ENCODE measurements around the gene DDX3Y. TPM values are rescaled to one million over a fixed set of nuclear protein-coding genes. Genes with fewer than 3 reads are reported as not detected.

Gene DDX3Y
- 81.9 and 135 TPM in 2 replicates for total RNA-seq (2014; rRNA removed; shearing (Covaris generic))
- polyA plus RNA-seq (2016; fragmentation: Nextera tagmentation; extraction: Ambion mirVana): 43.8 and 46.4 TPM in 2 replicates

- no peaks in the 10 kb centered on the region for H3K9me3 ChIP-seq (ENCODE audit: low read depth)
- peaks cover 10% of the 10 kb centered on the region; the same call in 1 of the 2 replicates for H3F3A ChIP-seq (ENCODE audit: insufficient read depth)
- H3K4me1 ChIP-seq (ENCODE audit: insufficient read depth): peaks cover 9% of the 10 kb centered on the region
- no peaks in the 10 kb centered on the region for H3K36me3 ChIP-seq (ENCODE audit: low read depth)
- H4K20me1 ChIP-seq (ENCODE audit: insufficient read depth): peaks cover 15% of the 10 kb centered on the region
- peak within 1 kb of the TSS; percentile 84 for H3K4me2 ChIP-seq (ENCODE audit: unreplicated experiment)
- peak within 1 kb of the TSS; percentile 99 for H3K4me3 ChIP-seq
- no peaks in the 10 kb centered on the region for H3K27me3 ChIP-seq (replicated peaks; ENCODE audit: insufficient read depth)
- DNase-seq: peak; percentile 92
- H3K27ac ChIP-seq: peak within 1 kb of the TSS; percentile 100
- in situ Hi-C loops (cut with MboI): loop anchor here (25.0 kb wide), 1 partner anchor 332 kb away; no protein-coding TSS in a partner anchor
- no peaks in the 10 kb centered on the region for H3K9me2 ChIP-seq (ENCODE audit: insufficient read depth)
- peak within 1 kb of the TSS; percentile 98 for H2AFZ ChIP-seq
- no peak for TF ChIP-seq EZH2phosphoT487 (IDR thresholded peaks at IDR 0.05; ENCODE audit: insufficient read depth, low read depth)
- TF ChIP-seq EZH2 (IDR thresholded peaks at IDR 0.05; ENCODE audit: insufficient read depth, poor library complexity, severe bottlenecking): no peak
- H3K9ac ChIP-seq: peak within 1 kb of the TSS; percentile 100
- peaks cover 43% of the 10 kb centered on the region for H3K79me2 ChIP-seq (ENCODE audit: insufficient read depth)
- WGBS, 2 experiments (ENCODE audit: low coverage in 1 of 2, low lambda C conversion rate in 2 of 2, missing lambda C conversion rate in 2 of 2): 1 to 4% methylated on average over 32 to 50 of the region's 54 CpGs
These were observed at the start of gene DDX3Y for GRCh38 chrY:12904618-12905516. Gene DDX3Y, plus strand, starts transcription at chrY:12904868. Its CDS starts 69 bp downstream, at chrY:12904937.

GRCh38 chrY:12855791-12856275 is 48.8 kb upstream of the DDX3Y start:
- H3K4me1 ChIP-seq (ENCODE audit: insufficient read depth): peaks cover 15% of the 10 kb centered on the region
- peak overlapping the region; percentile 45 for H3K27ac ChIP-seq
- no peak overlapping the region for H3K4me2 ChIP-seq (ENCODE audit: unreplicated experiment)
- peaks cover 9% of the 10 kb centered on the region; the same call in 1 of the 2 replicates for H3K36me3 ChIP-seq (ENCODE audit: low read depth)
- H3F3A ChIP-seq (ENCODE audit: insufficient read depth): 0 out of 2 replicates have a peak, but pooled peaks cover 14% of the 10 kb centered on the region
- H3K27me3 ChIP-seq (replicated peaks; ENCODE audit: insufficient read depth): no peaks in the 10 kb centered on the region
- no peaks in the 10 kb centered on the region for H3K9me3 ChIP-seq (ENCODE audit: low read depth)
- H4K20me1 ChIP-seq (ENCODE audit: insufficient read depth): no peaks in the 10 kb centered on the region
- H2AFZ ChIP-seq: no peak overlapping the region
- no peak for TF ChIP-seq EZH2phosphoT487 (IDR thresholded peaks at IDR 0.05; ENCODE audit: insufficient read depth, low read depth)
- TF ChIP-seq EZH2 (IDR thresholded peaks at IDR 0.05; ENCODE audit: insufficient read depth, poor library complexity, severe bottlenecking): no peak
- H3K9ac ChIP-seq: no peak overlapping the region
- in situ Hi-C loops (cut with MboI): no loop called here
- H3K4me3 ChIP-seq: no peak overlapping the region
- no peaks in the 10 kb centered on the region for H3K79me2 ChIP-seq (ENCODE audit: insufficient read depth)
- H3K9me2 ChIP-seq (ENCODE audit: insufficient read depth): no peaks in the 10 kb centered on the region
- peak; percentile 65 for DNase-seq

- H4K20me1 ChIP-seq (ENCODE audit: insufficient read depth): no peaks in the 10 kb centered on the region
- H3K9me2 ChIP-seq (ENCODE audit: insufficient read depth): no peaks in the 10 kb centered on the region
- H3F3A ChIP-seq (ENCODE audit: insufficient read depth): no peaks in the 10 kb centered on the region
- no peaks in the 10 kb centered on the region for H3K9me3 ChIP-seq (ENCODE audit: low read depth)
- TF ChIP-seq EZH2phosphoT487 (IDR thresholded peaks at IDR 0.05; ENCODE audit: insufficient read depth, low read depth) (no peak), EZH2 (IDR thresholded peaks at IDR 0.05; ENCODE audit: insufficient read depth, poor library complexity, severe bottlenecking) (no peak)
- H3K27me3 ChIP-seq (replicated peaks; ENCODE audit: insufficient read depth): no peaks in the 10 kb centered on the region
- no peak for DNase-seq
- H3K4me1 ChIP-seq (ENCODE audit: insufficient read depth): no peaks in the 10 kb centered on the region
- H3K27ac ChIP-seq: no peak overlapping the region
- H3K4me2 ChIP-seq (ENCODE audit: unreplicated experiment): no peak overlapping the region
- H3K36me3 ChIP-seq (ENCODE audit: low read depth): no peaks in the 10 kb centered on the region
- in situ Hi-C loops (cut with MboI): no loop called here
- no peak overlapping the region for H3K9ac ChIP-seq
- no peak overlapping the region for H2AFZ ChIP-seq
- H3K4me3 ChIP-seq: no peak overlapping the region
- no peaks in the 10 kb centered on the region for H3K79me2 ChIP-seq (ENCODE audit: insufficient read depth)
- 51 to 63% methylated on average over 2 of the region's 2 CpGs for WGBS, 2 experiments (ENCODE audit: low coverage in 1 of 2, low lambda C conversion rate in 2 of 2, missing lambda C conversion rate in 2 of 2)
These were observed 36.7 kb upstream of the DDX3Y start for GRCh38 chrY:12867960-12868359.

GRCh38 chrY:12896973-12897372 is 7.7 kb upstream of the DDX3Y start:
- Histone ChIP-seq H2AFZ (no peak overlapping the region), H3F3A (ENCODE audit: insufficient read depth) (no peaks in the 10 kb centered on the region), H3K4me3 (no peak overlapping the region), H3K4me2 (ENCODE audit: unreplicated experiment) (no peak overlapping the region), H4K20me1 (ENCODE audit: insufficient read depth) (no peaks in the 10 kb centered on the region), H3K9ac (no peak overlapping the region), H3K4me1 (ENCODE audit: insufficient read depth) (no peaks in the 10 kb centered on the region), H3K36me3 (ENCODE audit: low read depth) (no peaks in the 10 kb centered on the region), H3K9me3 (ENCODE audit: low read depth) (no peaks in the 10 kb centered on the region), H3K27ac (no peak overlapping the region), H3K79me2 (ENCODE audit: insufficient read depth) (no peaks in the 10 kb centered on the region), H3K9me2 (ENCODE audit: insufficient read depth) (no peaks in the 10 kb centered on the region), H3K27me3 (replicated peaks; ENCODE audit: insufficient read depth) (no peaks in the 10 kb centered on the region)
- no peak for TF ChIP-seq EZH2phosphoT487 (IDR thresholded peaks at IDR 0.05; ENCODE audit: insufficient read depth, low read depth)
- TF ChIP-seq EZH2 (IDR thresholded peaks at IDR 0.05; ENCODE audit: insufficient read depth, poor library complexity, severe bottlenecking): no peak
- DNase-seq: no peak
- in situ Hi-C loops (cut with MboI): no loop called here

All from GM23248 (cell line).